Activated T-helper 9 cell treated with anti-CD3 and anti-CD28 coated beads, Interleukin-2, amount 50 U/mL, for 16 hours (primary cell): ENCODE data around the gene CD200.
"Not testable (repeated sequence)": the region's sequence is repeated elsewhere in the genome, so short reads cannot be mapped to it uniquely, and the experiment has no call there.

Experiments used
- DNase-seq: peaks from one replicate; pipeline ENCODE4 v3.0.0-alpha.2; 2020; ENCODE audit warnings: low read depth

CD200 gene

GRCh38 chr3:112360561-112360960, 27.6 kb downstream of the CD200 start:
- no peak for DNase-seq

- DNase-seq, result no peak
These were observed 29.3 kb downstream of the CD200 start for GRCh38 chr3:112362221-112362620.

- DNase-seq, result no peak
These were observed 31.3 kb downstream of the CD200 start for GRCh38 chr3:112364291-112364690.

- no peak for DNase-seq
These were observed 32.1 kb downstream of the CD200 start for GRCh38 chr3:112365035-112365434.

- no peak for DNase-seq
These were observed 32.7 kb downstream of the CD200 start for GRCh38 chr3:112365636-112366035.

- no peak for DNase-seq
These were observed 33.6 kb downstream of the CD200 start for GRCh38 chr3:112366522-112366921.

GRCh38 chr3:112371569-112371968, 38.6 kb downstream of the CD200 start:
- no peak for DNase-seq

- no peak for DNase-seq
These were observed 39.4 kb downstream of the CD200 start for GRCh38 chr3:112372396-112372795.

- no peak for DNase-seq
These were observed 40.5 kb downstream of the CD200 start for GRCh38 chr3:112373476-112373875.

GRCh38 chr3:112373924-112374323, 41.0 kb downstream of the CD200 start:
- no peak for DNase-seq

GRCh38 chr3:112374333-112374734, 41.4 kb downstream of the CD200 start:
- no peak for DNase-seq

- DNase-seq, result no peak
These were observed 42.2 kb downstream of the CD200 start for GRCh38 chr3:112375117-112375516.

- no peak for DNase-seq
These were observed 43.4 kb downstream of the CD200 start for GRCh38 chr3:112376241-112376911.

GRCh38 chr3:112376992-112377391, 44.0 kb downstream of the CD200 start:
- DNase-seq, result no peak

- no peak for DNase-seq
These were observed 44.7 kb downstream of the CD200 start for GRCh38 chr3:112377568-112378071.

GRCh38 chr3:112378347-112378746, 45.4 kb downstream of the CD200 start:
- DNase-seq, result not testable (repeated sequence)

GRCh38 chr3:112379020-112379690, 46.2 kb downstream of the CD200 start:
- DNase-seq, result no peak

GRCh38 chr3:112381673-112382542, 49.0 kb downstream of the CD200 start:
- DNase-seq, result no peak

- no peak for DNase-seq
These were observed 49.7 kb downstream of the CD200 start for GRCh38 chr3:112382543-112383160.

GRCh38 chr3:112384769-112385168, 51.8 kb downstream of the CD200 start:
- no peak for DNase-seq

GRCh38 chr3:112388972-112389371, 56.0 kb downstream of the CD200 start:
- no peak for DNase-seq

GRCh38 chr3:112389961-112390360, 57.0 kb downstream of the CD200 start:
- DNase-seq, result no peak
